ELF-1 (cell line): ENCODE results near the gene TMC3.
"Not testable (repeated sequence)": the region's sequence is repeated elsewhere in the genome, so short reads cannot be mapped to it uniquely, and the experiment has no call there.

Source experiments
- DNase-seq: peaks from one replicate; pipeline ENCODE4 v3.0.0-alpha.2; 2016; ENCODE audit warnings: low read depth, low spot score

The TMC3 gene

GRCh38 chr15:81384891-81385720, 11.1 kb upstream of the TMC3 start:
- no peak for DNase-seq

- no peak for DNase-seq
Measured at GRCh38 chr15:81381720-81382119, 7.7 kb upstream of the TMC3 start.

- no peak for DNase-seq
Measured at GRCh38 chr15:81380668-81381067, 6.7 kb upstream of the TMC3 start.

GRCh38 chr15:81380203-81380602, 6.2 kb upstream of the TMC3 start:
- DNase-seq: no peak

GRCh38 chr15:81379269-81379668, 5.3 kb upstream of the TMC3 start:
- no peak for DNase-seq

GRCh38 chr15:81378443-81378842, 4.4 kb upstream of the TMC3 start:
- no peak for DNase-seq

GRCh38 chr15:81377871-81378270, 3.9 kb upstream of the TMC3 start:
- DNase-seq: no peak

- no peak for DNase-seq
Measured at GRCh38 chr15:81376231-81376630, 2.2 kb upstream of the TMC3 start.

- no peak for DNase-seq
Measured at GRCh38 chr15:81375461-81375860, 1.4 kb upstream of the TMC3 start.

- DNase-seq: no peak
Measured at GRCh38 chr15:81373176-81373575, 837 bp downstream of the TMC3 start.

- no peak for DNase-seq
Measured at GRCh38 chr15:81372575-81372974, 1.4 kb downstream of the TMC3 start.

GRCh38 chr15:81363718-81364500, 10.1 kb downstream of the TMC3 start:
- DNase-seq: no peak

GRCh38 chr15:81363276-81363675, 10.7 kb downstream of the TMC3 start:
- DNase-seq: no peak

- no peak for DNase-seq
Measured at GRCh38 chr15:81362790-81363189, 11.2 kb downstream of the TMC3 start.

GRCh38 chr15:81361891-81362290, 12.1 kb downstream of the TMC3 start:
- DNase-seq: no peak

GRCh38 chr15:81360491-81360890, 13.5 kb downstream of the TMC3 start:
- DNase-seq: no peak

GRCh38 chr15:81358248-81358647, 15.8 kb downstream of the TMC3 start:
- no peak for DNase-seq

- no peak for DNase-seq
Measured at GRCh38 chr15:81357180-81357686, 16.8 kb downstream of the TMC3 start.

- DNase-seq: no peak
Measured at GRCh38 chr15:81356252-81356651, 17.8 kb downstream of the TMC3 start.

- DNase-seq: no peak
Measured at GRCh38 chr15:81351651-81352050, 22.4 kb downstream of the TMC3 start.

- DNase-seq: no peak
Measured at GRCh38 chr15:81349271-81349670, 24.7 kb downstream of the TMC3 start.

- not testable (repeated sequence) for DNase-seq
Measured at GRCh38 chr15:81348691-81349090, 25.3 kb downstream of the TMC3 start.

GRCh38 chr15:81347910-81348309, 26.1 kb downstream of the TMC3 start:
- no peak for DNase-seq
